Measurements from ENCODE around the gene PEX11G.
"Not testable (repeated sequence)": the region's sequence is repeated elsewhere in the genome, so short reads cannot be mapped to it uniquely, and the experiment has no call there.

PEX11G gene

DNA sequence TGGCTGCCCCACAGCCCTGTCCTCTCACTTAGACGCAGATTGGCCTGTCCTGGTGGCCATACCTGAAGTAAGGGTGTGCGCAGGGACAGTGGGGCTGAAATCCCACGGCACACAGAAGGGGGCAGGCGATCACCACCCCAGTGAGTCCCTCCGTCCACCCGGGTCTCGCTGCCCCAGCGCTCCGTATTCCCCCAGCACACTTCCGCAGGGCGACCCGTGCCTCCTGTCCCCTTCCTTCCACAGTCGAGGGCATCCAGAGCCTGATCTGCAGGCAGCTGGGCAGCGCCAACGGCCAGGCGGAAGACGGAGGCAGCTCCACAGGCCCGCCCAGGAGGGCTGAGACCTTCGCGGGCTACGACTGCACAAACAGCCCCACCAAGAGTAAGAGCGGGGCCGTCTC lies 25.3 kb downstream of the PEX11G start:
- DNase-seq, result no peak

GRCh38 chr19:7461841-7462629 lies 26.8 kb downstream of the PEX11G start:
- no peak for DNase-seq

DNA sequence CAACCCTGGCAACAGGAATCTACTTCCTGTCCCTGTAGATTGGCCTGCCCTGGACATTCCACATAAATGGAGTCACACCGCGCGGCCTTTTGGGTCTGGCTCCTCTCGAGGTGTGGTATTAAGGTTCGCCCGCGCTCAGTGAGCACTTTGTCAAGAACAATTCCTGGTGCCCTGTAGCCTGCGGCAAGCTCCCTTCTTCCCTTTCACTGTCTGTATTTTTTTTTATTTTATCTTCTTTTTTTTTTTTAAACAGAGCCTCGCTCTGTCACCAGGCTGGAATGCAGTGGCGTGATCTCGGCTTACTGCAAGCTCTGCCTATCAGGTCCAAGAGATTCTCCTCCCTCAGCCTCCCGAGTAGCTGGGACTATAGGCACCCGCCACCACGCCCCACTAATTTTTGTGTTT lies 28.3 kb downstream of the PEX11G start:
- peak; percentile 53 for DNase-seq

GRCh38 chr19:7459773-7460172 lies 29.1 kb downstream of the PEX11G start:
- DNase-seq, result no peak

DNA sequence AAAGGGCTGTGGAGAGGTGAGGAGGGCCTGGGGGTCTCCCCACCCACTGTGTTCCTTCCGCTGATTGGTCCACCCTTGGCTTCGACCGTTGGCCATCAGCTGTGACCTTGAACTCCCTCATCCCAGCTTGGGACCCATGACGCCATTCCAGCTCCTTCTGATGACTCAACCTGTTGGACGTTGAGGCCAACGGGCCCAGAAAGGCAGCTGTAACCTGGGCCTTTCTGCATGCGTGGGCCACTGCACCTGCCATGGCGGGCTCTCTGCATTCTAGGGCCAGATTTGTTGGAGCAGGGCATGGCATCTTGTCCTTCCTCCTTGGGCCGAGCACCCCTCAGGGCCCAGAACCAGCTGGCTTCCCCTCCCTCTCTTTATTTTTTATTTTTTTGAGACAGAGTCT lies 30.2 kb downstream of the PEX11G start:
- no peak for DNase-seq

DNA sequence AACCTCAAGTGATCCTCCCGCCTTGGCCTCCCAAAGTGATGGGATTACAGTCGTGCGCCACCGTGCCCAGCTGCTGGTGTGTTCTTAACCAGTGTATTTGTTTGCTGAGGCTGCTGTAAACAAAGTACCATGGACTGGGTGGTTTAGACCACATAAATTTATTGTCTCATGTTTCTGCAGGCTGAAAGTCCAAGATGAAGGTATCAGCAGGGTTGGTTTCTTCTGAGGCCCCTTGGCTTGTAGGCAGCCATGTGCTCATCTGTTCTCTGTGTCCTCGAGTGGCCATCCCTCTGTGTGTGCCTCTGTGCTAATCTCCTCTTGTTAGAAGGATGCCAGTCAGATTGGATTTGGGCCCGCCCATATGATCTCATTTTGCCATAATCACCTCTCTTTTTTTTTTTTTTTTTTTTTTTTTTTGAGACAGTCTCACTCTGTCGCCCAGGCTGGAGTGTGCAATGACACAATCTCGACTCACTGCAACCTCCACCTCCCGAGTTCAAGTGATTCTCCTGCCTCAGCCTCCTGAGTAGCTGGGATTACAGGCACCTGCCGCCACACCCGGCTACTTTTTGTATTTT lies 31.8 kb downstream of the PEX11G start:
- no peak for DNase-seq

DNA sequence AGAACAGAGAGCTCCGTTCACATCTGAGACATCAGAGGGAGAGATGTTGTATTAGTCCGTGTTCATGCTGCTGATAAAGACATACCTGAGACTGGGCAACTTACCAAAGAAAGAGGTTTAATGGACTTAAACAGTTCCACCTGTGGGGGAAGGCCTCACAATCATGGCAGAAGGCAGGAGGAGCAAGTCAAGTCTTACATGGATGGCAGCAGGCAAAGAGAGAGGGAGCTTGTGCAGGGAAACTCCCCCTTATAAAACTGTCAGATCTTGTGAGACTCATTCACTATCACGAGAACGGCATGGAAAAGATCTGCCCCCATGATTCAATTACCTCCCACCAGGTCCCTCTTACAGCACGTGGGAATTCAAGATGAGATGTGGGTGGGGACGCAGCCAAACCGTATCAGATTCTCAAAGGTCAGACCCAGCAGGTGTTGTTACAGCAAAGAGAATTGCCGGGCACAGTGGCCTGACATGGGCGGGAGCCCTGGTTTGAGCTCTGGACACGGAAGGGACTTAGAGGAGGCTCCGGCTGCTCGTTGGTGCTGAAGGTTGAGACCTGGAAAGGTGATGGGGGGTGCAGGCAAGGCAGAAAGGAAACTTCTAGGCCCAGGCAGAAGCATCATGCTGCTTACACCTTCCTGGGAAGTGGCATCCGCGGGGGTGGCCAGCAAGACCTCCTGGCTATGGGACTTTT lies 33.1 kb downstream of the PEX11G start:
- no peak for DNase-seq

DNA sequence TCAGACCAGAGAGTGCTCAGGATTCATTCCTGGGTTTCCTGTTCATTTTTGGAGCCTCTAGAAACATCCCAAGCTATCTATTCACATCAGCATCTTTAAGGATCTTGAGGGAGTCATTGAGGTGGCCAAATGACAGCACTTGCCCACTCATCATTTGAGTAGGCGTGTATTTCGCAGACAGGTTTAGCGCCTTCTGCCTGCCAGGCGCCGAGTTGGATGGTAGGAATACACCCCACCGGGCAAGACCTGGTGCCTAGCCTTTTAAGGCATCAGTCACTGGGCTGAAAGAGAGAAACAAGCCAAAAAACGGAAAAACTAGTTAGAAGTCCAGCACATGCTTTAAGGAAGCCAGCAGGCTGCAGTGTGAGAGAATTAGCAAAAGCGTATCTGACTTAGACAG lies 33.8 kb downstream of the PEX11G start:
- no peak for DNase-seq

DNA sequence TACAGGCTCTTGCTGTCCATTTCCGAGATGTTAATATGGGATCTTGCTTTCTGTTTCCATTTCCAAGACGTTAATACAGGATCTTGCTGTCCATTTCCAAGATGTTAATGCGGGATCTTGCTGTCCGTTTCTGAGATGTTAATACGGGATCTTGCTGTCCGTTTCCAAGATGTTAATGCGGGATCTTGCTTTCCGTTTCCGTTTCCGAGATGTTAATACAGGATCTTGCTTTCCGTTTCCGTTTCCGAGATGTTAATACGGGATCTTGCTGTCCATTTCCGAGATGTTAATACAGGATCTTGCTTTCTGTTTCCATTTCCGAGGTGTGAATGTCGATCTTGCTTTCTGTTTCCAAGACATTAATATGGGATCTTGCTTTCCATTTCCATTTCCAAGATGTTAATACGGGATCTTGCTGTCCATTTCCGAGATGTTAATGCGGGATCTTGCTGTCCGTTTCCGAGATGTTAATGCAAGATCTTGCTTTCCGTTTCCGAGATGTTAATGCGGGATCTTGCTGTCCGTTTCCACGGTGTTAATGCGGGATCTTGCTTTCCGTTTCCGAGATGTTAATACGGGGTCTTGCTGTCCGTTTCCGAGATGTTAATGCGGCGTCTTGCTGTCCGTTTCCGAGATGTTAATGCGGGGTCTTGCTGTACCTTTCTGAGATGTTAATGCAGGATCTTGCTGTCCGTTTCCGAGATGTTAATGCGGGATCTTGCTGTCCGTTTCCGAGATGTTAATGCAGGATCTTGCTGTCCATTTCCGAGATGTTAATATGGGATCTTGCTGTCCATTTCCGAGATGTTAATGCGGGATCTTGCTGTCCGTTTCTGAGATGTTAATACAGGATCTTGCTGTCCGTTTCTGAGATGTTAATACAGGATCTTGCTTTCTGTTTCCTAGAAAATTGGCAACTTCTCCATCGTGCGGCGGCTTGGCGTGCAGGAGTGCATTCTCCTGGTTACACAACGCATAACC lies 38.3 kb downstream of the PEX11G start:
- DNase-seq, result peak; percentile 19

- DNase-seq, result not testable (repeated sequence)
These were observed 39.3 kb downstream of the PEX11G start for GRCh38 chr19:7449391-7450070.

DNA sequence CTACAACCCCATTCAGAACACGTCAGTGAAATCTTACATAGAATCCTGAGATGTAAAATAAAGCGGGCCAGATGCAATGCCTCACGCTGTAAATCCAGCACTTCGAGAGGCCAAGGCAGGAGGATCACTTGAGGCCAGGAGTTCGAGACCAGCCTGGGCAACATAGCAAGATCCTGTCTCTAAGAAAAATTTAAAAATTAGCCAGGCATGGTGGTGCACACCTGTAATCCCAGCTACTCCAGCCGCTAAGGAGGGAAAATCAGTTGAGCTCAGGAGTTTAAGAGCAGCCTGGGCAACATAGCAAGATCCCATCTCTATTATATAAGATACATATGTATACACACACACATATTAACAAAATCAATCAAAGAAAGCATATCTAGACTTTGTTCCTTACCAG lies 41.2 kb downstream of the PEX11G start:
- no peak for DNase-seq

GRCh38 chr19:7445104-7445503 lies 43.7 kb downstream of the PEX11G start:
- DNase-seq, result no peak

- no peak for DNase-seq
These were observed 44.8 kb downstream of the PEX11G start for GRCh38 chr19:7444042-7444441.

GRCh38 chr19:7442423-7442822 lies 46.4 kb downstream of the PEX11G start:
- no peak for DNase-seq

GRCh38 chr19:7441468-7442146 lies 47.2 kb downstream of the PEX11G start:
- no peak for DNase-seq

DNA sequence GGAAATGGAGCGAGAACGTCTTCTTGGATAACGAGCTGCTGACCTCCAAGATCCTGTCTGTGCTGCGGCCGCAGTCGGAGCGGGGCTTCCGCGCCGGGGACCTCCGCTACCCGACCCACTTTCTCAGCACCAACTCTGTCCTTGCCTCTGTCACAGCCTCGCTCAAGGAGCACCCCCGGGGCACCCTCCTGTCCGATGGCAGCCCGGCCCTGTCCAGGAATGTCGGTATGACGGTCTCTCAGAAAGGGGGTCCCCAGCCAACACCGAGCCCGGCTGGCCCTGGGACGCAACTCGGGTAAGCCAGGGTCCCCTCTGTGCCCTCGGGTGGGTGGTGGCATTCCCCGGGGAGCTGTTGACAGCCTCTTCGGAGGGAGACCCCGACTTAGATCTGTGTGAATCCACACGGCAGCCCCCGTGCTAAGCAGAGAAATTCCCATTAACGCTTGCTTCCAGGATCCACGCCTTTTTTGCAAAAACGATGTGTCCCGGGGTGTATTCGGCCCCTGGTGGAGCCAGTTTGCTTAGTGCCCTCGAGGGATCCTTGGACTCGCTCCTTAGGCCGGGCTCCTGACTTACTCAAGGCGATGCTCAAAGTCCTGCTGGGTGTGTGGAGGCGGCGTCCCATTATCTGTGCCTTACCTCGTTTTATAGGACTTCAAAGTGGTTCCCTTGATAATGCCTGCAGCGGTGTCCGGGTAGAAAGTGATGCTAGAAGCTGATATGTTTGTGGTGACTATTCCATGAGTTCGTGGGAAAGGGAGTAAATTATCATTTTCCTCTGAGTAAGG lies 48.5 kb downstream of the PEX11G start:
- no peak for DNase-seq

DNA sequence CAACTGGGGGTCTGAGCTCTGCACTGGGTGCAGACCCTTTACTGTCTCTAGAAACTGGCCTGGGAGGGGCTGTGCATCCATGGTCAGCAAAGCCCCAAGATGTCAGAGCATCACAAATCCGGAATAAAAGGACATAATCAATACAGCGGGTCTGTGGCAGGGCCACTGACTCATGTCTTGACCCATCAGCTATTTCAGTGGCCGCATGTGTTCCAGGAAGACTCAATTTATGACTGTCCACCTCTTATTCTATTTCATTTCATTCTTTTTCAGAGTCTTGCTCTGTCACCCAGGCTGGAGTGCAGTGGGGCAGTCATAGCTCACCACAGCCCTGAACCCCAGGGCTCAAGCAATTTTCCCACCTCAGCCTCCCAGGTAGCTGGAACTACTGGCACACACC lies 53.2 kb downstream of the PEX11G start:
- no peak for DNase-seq

DNA sequence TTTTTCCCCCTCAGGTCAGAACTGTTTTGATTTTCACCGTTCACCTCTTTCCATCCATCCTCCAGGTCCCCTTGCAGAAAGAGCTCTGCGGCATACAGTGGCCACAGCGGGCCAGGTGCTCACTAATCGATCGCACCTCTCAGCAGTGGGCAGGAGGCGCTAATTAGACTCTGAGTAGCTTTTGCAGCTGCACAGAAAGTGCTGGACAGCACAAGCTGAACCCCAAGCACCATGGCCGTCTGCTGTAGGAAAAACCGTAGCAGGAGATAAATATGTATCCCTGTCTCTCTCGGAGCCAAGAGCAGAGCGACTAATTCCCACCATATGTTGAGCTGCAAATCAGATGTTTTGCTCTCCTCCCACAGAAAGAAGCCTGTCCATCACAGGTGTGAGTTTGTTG lies 54.4 kb downstream of the PEX11G start:
- no peak for DNase-seq

- not testable (repeated sequence) for DNase-seq
These were observed 55.4 kb downstream of the PEX11G start for GRCh38 chr19:7433456-7433855.

DNA sequence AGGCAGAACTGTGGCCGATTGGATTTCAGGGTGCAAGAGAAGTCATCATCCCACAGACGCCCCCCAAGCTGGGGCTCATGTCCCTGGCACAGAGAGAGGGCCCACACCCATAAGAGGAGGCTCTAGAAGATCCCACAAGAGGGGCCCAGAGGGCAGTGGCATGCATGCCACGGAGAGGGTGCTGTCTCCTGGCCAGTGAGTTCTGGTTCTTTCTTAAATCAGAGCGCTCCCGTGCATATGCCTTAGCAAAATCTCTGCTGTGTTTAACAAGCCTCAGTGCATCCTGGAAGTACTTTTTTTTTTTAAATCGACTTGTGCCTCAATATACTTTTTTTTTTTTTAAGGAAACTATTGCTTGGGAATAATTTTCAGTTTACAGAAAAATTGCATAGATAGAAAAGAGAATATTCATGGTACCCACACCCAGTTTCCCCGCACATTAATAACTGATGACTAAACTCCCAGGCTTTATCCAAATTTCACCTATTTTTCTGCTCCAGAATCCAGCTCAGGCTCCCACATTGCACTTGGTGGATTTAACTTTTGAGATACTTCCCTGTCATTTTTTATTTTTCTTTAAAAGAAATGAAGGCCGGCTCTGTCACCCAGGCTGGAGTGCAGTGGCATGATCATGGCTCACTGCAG lies 59.1 kb downstream of the PEX11G start:
- no peak for DNase-seq
